ENCODE measurements around the gene CBFB.

Gene CBFB

DNA sequence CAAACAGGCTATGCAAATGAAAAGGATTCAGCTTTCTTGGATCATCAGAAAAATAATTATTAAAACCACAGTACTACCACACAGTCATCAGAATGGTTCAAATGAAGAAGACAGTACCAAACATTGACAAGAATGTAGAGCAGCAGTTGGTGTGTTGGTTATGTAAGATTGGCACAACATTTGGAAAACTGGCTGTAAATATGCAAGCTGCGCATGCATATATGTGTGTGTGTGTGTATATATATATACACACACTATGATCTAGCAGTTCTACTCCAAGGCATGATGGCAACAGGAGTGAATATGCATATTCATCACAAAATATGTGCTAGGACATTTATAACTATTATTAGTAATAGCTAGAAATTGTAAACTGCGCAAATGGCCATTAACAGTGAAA, 46.4 kb downstream of the CBFB start:
- TF ChIP-seq, protein P1, sequence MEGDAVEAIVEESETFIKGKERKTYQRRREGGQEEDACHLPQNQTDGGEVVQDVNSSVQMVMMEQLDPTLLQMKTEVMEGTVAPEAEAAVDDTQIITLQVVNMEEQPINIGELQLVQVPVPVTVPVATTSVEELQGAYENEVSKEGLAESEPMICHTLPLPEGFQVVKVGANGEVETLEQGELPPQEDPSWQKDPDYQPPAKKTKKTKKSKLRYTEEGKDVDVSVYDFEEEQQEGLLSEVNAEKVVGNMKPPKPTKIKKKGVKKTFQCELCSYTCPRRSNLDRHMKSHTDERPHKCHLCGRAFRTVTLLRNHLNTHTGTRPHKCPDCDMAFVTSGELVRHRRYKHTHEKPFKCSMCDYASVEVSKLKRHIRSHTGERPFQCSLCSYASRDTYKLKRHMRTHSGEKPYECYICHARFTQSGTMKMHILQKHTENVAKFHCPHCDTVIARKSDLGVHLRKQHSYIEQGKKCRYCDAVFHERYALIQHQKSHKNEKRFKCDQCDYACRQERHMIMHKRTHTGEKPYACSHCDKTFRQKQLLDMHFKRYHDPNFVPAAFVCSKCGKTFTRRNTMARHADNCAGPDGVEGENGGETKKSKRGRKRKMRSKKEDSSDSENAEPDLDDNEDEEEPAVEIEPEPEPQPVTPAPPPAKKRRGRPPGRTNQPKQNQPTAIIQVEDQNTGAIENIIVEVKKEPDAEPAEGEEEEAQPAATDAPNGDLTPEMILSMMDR (IDR thresholded peaks at IDR 0.05; ENCODE audit: poor library complexity, severe bottlenecking), result no peak
- no peaks in the 10 kb centered on the region for H3K27me3 ChIP-seq (ENCODE audit: insufficient read depth, poor library complexity, severe bottlenecking)
- DNase-seq (ENCODE audit: low spot score) (no peak), ATAC-seq (ENCODE audit: low read depth) (no peak)
- no peak overlapping the region for H3K4me3 ChIP-seq (ENCODE audit: severe bottlenecking)
- H3K4me1 ChIP-seq (ENCODE audit: insufficient read depth, poor library complexity, severe bottlenecking), result no peaks in the 10 kb centered on the region
- peaks cover 54% of the 10 kb centered on the region for H3K36me3 ChIP-seq (ENCODE audit: low read depth)
- H3K27ac ChIP-seq (ENCODE audit: poor library complexity, severe bottlenecking), result no peak overlapping the region
- no peaks in the 10 kb centered on the region for H3K9me3 ChIP-seq (ENCODE audit: severe bottlenecking)

DNA sequence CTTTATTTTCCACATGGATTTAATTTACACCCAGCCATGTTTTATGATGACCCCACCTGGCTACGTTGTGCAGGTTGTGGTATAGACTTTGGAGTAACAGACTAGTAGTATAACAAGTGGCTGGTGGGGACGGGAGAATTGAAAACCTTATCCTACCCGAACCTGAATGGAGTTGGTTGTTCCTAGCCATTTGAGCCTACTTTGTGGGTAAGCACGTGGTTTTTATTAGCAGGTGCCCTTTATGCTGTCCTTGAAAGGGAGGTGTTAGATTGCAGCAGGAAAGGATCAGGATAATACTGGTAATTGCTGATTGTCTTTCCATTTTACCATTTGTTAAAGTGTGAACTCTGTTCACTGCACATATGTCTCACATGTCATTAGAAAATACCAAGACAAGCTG, 48.9 kb downstream of the CBFB start:
- Histone ChIP-seq H3K27ac (ENCODE audit: poor library complexity, severe bottlenecking) (no peak overlapping the region), H3K4me1 (ENCODE audit: insufficient read depth, poor library complexity, severe bottlenecking) (no peaks in the 10 kb centered on the region), H3K9me3 (ENCODE audit: severe bottlenecking) (no peaks in the 10 kb centered on the region), H3K36me3 (ENCODE audit: low read depth) (peaks cover 43% of the 10 kb centered on the region), H3K4me3 (ENCODE audit: severe bottlenecking) (no peak overlapping the region), H3K27me3 (ENCODE audit: insufficient read depth, poor library complexity, severe bottlenecking) (no peaks in the 10 kb centered on the region)
- TF ChIP-seq, protein P1 (IDR thresholded peaks at IDR 0.05; ENCODE audit: poor library complexity, severe bottlenecking), result no peak
- no peak for DNase-seq (ENCODE audit: low spot score)
- no peak for ATAC-seq (ENCODE audit: low read depth)

- DNase-seq (ENCODE audit: low spot score) (no peak), ATAC-seq (ENCODE audit: low read depth) (no peak)
- Histone ChIP-seq H3K4me1 (ENCODE audit: insufficient read depth, poor library complexity, severe bottlenecking) (no peaks in the 10 kb centered on the region), H3K4me3 (ENCODE audit: severe bottlenecking) (no peak overlapping the region), H3K27me3 (ENCODE audit: insufficient read depth, poor library complexity, severe bottlenecking) (no peaks in the 10 kb centered on the region), H3K27ac (ENCODE audit: poor library complexity, severe bottlenecking) (no peak overlapping the region), H3K9me3 (ENCODE audit: severe bottlenecking) (no peaks in the 10 kb centered on the region), H3K36me3 (ENCODE audit: low read depth) (peaks cover 39% of the 10 kb centered on the region)
- TF ChIP-seq, protein P1 (IDR thresholded peaks at IDR 0.05; ENCODE audit: poor library complexity, severe bottlenecking), result no peak
Observed at GRCh38 chr16:67082100-67082499, 53.2 kb downstream of the CBFB start.

DNA sequence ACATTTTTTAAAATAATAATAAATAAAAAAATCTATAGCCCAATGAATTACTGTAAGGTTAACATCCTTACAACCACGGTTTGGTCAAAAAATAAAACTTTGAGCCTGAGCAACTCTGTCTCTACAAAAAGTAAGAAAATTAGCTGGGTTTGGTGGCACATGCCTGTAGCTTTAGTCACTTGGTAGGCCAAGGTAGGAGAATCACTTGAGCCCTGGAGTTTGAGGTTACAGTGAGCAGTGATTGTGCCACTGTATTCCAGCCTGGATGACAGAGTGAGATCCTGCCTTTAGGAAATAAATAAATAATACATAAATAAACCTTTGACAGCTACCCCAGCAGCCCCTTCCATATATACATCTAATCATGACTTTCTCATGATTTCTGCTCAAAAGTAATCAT, 53.9 kb downstream of the CBFB start:
- no peaks in the 10 kb centered on the region for H3K4me1 ChIP-seq (ENCODE audit: insufficient read depth, poor library complexity, severe bottlenecking)
- ATAC-seq (ENCODE audit: low read depth), result no peak
- TF ChIP-seq, protein P1 (IDR thresholded peaks at IDR 0.05; ENCODE audit: poor library complexity, severe bottlenecking), result no peak
- DNase-seq (ENCODE audit: low spot score), result no peak
- peaks cover 37% of the 10 kb centered on the region for H3K36me3 ChIP-seq (ENCODE audit: low read depth)
- no peak overlapping the region for H3K4me3 ChIP-seq (ENCODE audit: severe bottlenecking)
- H3K9me3 ChIP-seq (ENCODE audit: severe bottlenecking), result no peaks in the 10 kb centered on the region
- H3K27me3 ChIP-seq (ENCODE audit: insufficient read depth, poor library complexity, severe bottlenecking), result no peaks in the 10 kb centered on the region
- H3K27ac ChIP-seq (ENCODE audit: poor library complexity, severe bottlenecking), result no peak overlapping the region

DNA sequence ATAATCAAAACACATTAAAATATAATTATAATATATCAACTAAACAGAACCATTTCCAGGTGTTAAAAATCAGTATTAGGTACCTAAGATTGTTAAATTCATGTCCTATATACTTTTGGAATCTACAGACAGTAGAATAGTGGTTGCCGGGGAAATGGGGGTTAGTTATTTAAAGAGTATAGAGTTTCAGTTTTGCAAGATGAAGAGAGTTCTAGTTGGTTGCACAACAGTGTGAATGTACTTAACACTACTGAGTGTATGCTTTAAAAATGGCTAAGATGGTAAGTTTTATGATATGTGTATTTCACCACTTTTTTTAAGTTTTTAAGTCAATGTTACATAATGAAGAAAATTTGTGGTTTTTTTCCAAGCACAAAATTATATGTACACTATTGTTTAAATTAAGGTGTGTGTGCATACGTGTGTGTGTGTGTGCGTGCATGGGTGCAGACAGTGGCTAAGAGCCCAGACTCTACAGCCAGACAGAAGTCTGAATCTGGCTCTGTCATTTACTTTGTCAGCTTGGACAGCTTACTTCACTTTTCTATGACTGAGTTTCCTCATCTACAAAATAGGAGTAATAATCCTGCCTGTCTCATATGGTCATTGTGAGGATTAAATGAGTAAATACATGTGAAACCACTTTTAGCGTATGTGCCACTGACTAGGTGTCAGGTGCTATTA, 55.5 kb downstream of the CBFB start:
- ATAC-seq (ENCODE audit: low read depth), result no peak
- DNase-seq (ENCODE audit: low spot score), result no peak

More for the DNA sequence above, 55.5 kb downstream of the CBFB start:
- H3K9me3 ChIP-seq (ENCODE audit: severe bottlenecking), result no peaks in the 10 kb centered on the region
- H3K4me1 ChIP-seq (ENCODE audit: insufficient read depth, poor library complexity, severe bottlenecking), result no peaks in the 10 kb centered on the region
- H3K4me3 ChIP-seq (ENCODE audit: severe bottlenecking), result no peak overlapping the region
- TF ChIP-seq, protein P1 (IDR thresholded peaks at IDR 0.05; ENCODE audit: poor library complexity, severe bottlenecking), result no peak
- H3K27me3 ChIP-seq (ENCODE audit: insufficient read depth, poor library complexity, severe bottlenecking), result no peaks in the 10 kb centered on the region
- no peak overlapping the region for H3K27ac ChIP-seq (ENCODE audit: poor library complexity, severe bottlenecking)
- peaks cover 37% of the 10 kb centered on the region for H3K36me3 ChIP-seq (ENCODE audit: low read depth)

All from RWPE2 (cell line).